GM12878 (cell line): ENCODE results near the gene KCNK17.

ENCODE experiments used
- EZH2 ChIP-seq: IDR thresholded peaks from 2 replicates; pipeline ENCODE4 v1.6.1; 2012; ENCODE audit warnings: low read depth, mild to moderate bottlenecking, control low read depth, inconsistent platforms, low read length, borderline replicate concordance; ENCODE audit not compliant: control insufficient read depth
- SUZ12 ChIP-seq: fragments of 200-600 bp; sonication (generic); IDR thresholded peaks from one replicate; pipeline ENCODE4 v1.6.1; 2018; ENCODE audit warnings: antibody characterized with exemption, mild to moderate bottlenecking; ENCODE audit not compliant: unreplicated experiment
- TAF1 ChIP-seq: IDR thresholded peaks from 2 replicates; pipeline ENCODE4 v1.6.1; 2011; ENCODE audit warnings: mild to moderate bottlenecking, low read depth, low read length, borderline replicate concordance
- ZNF24 ChIP-seq: fragments of 450-650 bp; IDR thresholded peaks from 2 replicates; pipeline ENCODE4 v1.6.1; 2017; ENCODE audit warnings: antibody characterized with exemption, mild to moderate bottlenecking
- TF ChIP-seq, protein P1 (sequence below), 3 experiments: IDR thresholded peaks in 2 of 3; conservative IDR thresholded peaks in 1 of 3; 2 replicates each; pipeline ENCODE4 v1.5.1; 2011; ENCODE audit warnings: low read depth in 3 of 3, low read length in 3 of 3, mild to moderate bottlenecking in 3 of 3, control low read depth in 2 of 3, moderate library complexity in 2 of 3, inconsistent platforms in 1 of 3, mixed read lengths in 1 of 3; ENCODE audit not compliant: control insufficient read depth in 2 of 3, insufficient read depth in 1 of 3; ENCODE audit errors: extremely low read depth in 1 of 3
- TF ChIP-seq, protein P2 (sequence below): IDR thresholded peaks from 2 replicates; pipeline ENCODE4 v1.6.1; 2012; ENCODE audit warnings: mild to moderate bottlenecking, low read depth, low read length

DNA sequence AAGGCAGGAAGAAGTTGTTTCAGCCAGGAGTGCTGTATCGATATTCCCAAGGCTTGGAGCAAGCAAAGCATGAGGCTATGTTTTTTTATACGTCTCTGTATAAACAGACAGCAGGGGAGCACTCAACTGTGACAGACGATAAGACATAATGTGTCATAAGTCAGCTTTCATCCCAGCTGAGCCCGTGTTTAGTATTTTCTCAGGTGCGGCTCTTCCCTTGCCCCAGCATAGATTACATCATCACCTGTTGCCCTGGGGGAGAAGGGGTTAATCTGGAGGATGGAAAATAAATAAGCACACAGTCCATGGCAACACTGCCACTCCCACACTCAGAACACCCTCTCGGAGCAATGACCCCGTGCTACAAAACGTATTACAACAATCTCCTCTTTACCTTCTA is 62.8 kb downstream of the KCNK17 start:
- TF ChIP-seq EZH2: no peak
- no peak for TF ChIP-seq SUZ12
- TF ChIP-seq, protein P1, sequence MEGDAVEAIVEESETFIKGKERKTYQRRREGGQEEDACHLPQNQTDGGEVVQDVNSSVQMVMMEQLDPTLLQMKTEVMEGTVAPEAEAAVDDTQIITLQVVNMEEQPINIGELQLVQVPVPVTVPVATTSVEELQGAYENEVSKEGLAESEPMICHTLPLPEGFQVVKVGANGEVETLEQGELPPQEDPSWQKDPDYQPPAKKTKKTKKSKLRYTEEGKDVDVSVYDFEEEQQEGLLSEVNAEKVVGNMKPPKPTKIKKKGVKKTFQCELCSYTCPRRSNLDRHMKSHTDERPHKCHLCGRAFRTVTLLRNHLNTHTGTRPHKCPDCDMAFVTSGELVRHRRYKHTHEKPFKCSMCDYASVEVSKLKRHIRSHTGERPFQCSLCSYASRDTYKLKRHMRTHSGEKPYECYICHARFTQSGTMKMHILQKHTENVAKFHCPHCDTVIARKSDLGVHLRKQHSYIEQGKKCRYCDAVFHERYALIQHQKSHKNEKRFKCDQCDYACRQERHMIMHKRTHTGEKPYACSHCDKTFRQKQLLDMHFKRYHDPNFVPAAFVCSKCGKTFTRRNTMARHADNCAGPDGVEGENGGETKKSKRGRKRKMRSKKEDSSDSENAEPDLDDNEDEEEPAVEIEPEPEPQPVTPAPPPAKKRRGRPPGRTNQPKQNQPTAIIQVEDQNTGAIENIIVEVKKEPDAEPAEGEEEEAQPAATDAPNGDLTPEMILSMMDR (IDR thresholded peaks at IDR 0.05 in 2 of 3, conservative IDR thresholded peaks at IDR 0.05 in 1 of 3; ENCODE audit: control insufficient read depth in 2 of 3, extremely low read depth in 1 of 3, insufficient read depth in 1 of 3, low read depth in 3 of 3, low read length in 3 of 3): no peak
- TF ChIP-seq, protein P2, sequence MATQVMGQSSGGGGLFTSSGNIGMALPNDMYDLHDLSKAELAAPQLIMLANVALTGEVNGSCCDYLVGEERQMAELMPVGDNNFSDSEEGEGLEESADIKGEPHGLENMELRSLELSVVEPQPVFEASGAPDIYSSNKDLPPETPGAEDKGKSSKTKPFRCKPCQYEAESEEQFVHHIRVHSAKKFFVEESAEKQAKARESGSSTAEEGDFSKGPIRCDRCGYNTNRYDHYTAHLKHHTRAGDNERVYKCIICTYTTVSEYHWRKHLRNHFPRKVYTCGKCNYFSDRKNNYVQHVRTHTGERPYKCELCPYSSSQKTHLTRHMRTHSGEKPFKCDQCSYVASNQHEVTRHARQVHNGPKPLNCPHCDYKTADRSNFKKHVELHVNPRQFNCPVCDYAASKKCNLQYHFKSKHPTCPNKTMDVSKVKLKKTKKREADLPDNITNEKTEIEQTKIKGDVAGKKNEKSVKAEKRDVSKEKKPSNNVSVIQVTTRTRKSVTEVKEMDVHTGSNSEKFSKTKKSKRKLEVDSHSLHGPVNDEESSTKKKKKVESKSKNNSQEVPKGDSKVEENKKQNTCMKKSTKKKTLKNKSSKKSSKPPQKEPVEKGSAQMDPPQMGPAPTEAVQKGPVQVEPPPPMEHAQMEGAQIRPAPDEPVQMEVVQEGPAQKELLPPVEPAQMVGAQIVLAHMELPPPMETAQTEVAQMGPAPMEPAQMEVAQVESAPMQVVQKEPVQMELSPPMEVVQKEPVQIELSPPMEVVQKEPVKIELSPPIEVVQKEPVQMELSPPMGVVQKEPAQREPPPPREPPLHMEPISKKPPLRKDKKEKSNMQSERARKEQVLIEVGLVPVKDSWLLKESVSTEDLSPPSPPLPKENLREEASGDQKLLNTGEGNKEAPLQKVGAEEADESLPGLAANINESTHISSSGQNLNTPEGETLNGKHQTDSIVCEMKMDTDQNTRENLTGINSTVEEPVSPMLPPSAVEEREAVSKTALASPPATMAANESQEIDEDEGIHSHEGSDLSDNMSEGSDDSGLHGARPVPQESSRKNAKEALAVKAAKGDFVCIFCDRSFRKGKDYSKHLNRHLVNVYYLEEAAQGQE: no peak
- TF ChIP-seq TAF1: no peak
- no peak for TF ChIP-seq ZNF24
